H1 (cell line): ENCODE results near the gene LYPD6. TPM values are rescaled to one million over a fixed set of nuclear protein-coding genes. Genes with fewer than 3 reads are reported as not detected.

Experiments used
- ASH2L ChIP-seq: fragments of 200-600, 300-600 bp; sonication (generic); IDR thresholded peaks from one replicate; pipeline ENCODE4 v1.7.1; 2017; ENCODE audit warnings: low read length
- JUND ChIP-seq: IDR thresholded peaks from 2 replicates; pipeline ENCODE4 v1.6.1; 2011; ENCODE audit warnings: mild to moderate bottlenecking, improper control_type of control experiment, low read length
- SIRT6 ChIP-seq: IDR thresholded peaks from one replicate; pipeline ENCODE4 v1.7.1; 2012; ENCODE audit warnings: low read length, inconsistent platforms
- SIX5 ChIP-seq: IDR thresholded peaks from 2 replicates; pipeline ENCODE4 v1.6.1; 2011; ENCODE audit warnings: mild to moderate bottlenecking, low read depth, low read length
- SP1 ChIP-seq: IDR thresholded peaks from 2 replicates; pipeline ENCODE4 v1.6.1; 2011; ENCODE audit warnings: low read depth, low read length
- TAF7 ChIP-seq: optimal IDR thresholded peaks from 2 replicates; pipeline ENCODE3; 2011; ENCODE audit warnings: low read depth, mild to moderate bottlenecking, inconsistent platforms, low read length, moderate library complexity, borderline replicate concordance
- polyA plus RNA-seq, 7 experiments: library from polyadenylated mRNA; depleted of rRNA in 3 of 7; stranded (reverse) in 5 of 7; unstranded in 2 of 7; fragments of >200 nt in 5 of 7; fragments of 200-250 nt in 2 of 7; gene quantifications; 1 replicate in 5 of 7; 2 replicates in 1 of 7; 4 replicates in 1 of 7; pipeline versions ENCODE4 v1.2.1 to v1.2.3, GENCODE V29; 2011 to 2013; ENCODE audit warnings: missing spikeins in 2 of 7, mixed read lengths in 2 of 7
- total RNA-seq: library from RNA; stranded (reverse); fragmentation: NEBNext Ultra II Directional; extraction: Animal tissue kit (Norgen Biotek cat#: 25700); gene quantifications from 2 replicates; pipeline ENCODE4 v1.2.1, GENCODE V29; 2021

LYPD6 gene
- total and polyA plus RNA-seq, 2 of the 8 experiments (the other 6 are each of a cell fraction or from before 2014, with no cell fraction given), result 5.6 to 8.9 TPM

DNA sequence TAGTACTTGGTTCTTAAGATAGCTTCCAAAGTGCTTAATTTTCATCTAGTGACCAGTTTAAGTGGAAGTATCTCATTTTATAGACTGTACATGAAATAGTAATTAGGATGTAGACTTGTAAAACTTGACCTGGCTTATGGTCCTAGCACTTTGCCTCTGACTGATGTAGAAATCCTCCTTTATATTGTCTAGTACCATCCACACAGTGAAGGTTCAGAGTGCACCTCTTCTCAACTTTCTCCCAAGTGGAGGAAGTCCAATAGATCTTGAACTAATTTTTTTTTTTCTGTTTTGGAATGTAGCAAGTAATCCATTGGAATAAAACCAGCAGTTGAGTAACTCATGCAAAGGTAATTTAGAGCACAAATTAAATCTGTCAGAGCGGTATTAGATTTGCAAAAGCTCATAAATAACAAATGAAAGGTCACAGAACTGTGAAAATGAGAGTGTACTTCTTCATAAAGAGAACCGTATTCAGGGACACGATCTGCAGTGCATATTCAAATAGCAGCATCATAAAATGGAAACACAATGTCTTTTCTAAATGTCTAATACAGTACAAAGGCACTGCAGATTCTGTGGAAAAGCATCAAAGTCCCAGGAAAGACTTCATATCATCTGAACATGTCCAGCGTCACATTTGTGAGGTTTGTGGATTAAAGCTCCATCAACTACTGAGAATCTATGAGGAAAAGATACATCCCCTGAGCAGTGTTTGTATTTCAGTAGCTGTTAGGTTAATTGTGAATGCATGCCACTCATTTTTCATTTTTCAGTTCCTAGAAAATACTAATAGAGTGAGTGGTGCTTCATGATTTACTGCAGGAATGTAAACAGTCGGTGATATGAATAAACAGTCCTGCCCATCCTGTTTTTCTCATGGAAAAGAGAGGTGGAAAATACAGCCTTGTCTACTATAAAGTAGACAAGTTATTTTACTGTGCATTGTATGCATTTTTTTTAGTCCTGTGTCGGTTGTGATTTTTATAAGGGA lies 100.7 kb downstream of the LYPD6 start (continued):
- no peak for TF ChIP-seq JUND
- no peak for TF ChIP-seq SP1
- TF ChIP-seq SIRT6, result no peak
- TF ChIP-seq ASH2L, result no peak
- no peak for TF ChIP-seq SIX5
- no peak for TF ChIP-seq TAF7
